ENCODE measurements around the gene RAB11FIP2. TPM values are rescaled to one million over a fixed set of nuclear protein-coding genes. Genes with fewer than 3 reads are reported as not detected.

The RAB11FIP2 gene
- polyA plus RNA-seq, 1 of the 3 experiments (the other 2 are of a cell fraction) = 3.0 TPM

DNA sequence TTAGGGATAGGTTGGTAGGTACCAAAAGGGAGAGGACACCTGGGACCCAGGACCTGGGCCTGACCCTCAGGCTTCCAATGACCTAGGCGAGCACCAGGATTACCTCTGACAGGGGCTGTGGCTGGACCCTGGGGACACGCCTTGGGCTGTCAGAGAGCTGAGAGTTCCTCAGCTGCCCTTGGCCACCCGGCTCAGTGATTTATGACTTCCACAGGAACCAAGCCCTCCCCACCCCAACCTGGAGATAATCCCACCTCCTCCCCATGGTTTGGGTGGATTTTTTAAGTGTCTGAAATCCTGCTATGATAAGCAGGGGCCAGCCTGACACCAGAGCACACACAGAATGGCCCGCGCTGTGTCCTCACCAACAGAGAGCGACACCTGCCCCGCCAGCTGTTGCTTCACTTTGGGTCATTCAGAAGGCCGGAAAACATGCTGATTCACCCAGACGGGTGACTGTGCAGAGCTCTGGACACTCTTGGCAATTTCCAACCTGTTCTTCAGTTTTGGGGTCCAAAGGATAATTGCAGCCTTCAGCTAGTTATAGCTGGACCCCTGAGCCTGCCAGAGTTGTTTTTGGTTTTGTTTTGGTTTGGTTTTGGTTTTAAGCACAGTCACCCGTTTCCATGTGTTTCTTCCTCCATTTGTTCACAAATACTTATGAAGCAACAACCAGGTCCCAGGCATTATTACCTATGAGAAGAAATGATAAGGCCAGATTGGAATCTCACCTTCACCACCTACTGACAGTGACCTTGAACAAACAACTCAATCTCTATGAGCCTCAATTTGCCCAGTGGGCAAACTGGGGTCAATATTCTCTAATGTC lies 78.2 kb downstream of the RAB11FIP2 start:
- no peaks in the 10 kb centered on the region for H3K79me2 ChIP-seq (ENCODE audit: insufficient read depth)
- H4K20me1 ChIP-seq (ENCODE audit: insufficient read depth) = no peaks in the 10 kb centered on the region
- no peak overlapping the region for H3K4me3 ChIP-seq (ENCODE audit: low read depth in 2 of 2, low read length in 1 of 2)
- H3F3A ChIP-seq (replicated peaks; ENCODE audit: insufficient read depth) = no peaks in the 10 kb centered on the region
- 85% methylated on average over 8 of the region's 10 CpGs for whole genome bisulfite sequencing (ENCODE audit: low lambda C conversion rate)
- no peaks in the 10 kb centered on the region for H3K27me3 ChIP-seq (ENCODE audit: insufficient read depth)
- no peak overlapping the region for H3K4me2 ChIP-seq
- no peak overlapping the region for H2AFZ ChIP-seq (ENCODE audit: low read depth)
- DNase-seq = no peak
- TF ChIP-seq SMC3 (IDR thresholded peaks at IDR 0.05; ENCODE audit: low read depth, low read length) = no peak
- TF ChIP-seq, protein P1, sequence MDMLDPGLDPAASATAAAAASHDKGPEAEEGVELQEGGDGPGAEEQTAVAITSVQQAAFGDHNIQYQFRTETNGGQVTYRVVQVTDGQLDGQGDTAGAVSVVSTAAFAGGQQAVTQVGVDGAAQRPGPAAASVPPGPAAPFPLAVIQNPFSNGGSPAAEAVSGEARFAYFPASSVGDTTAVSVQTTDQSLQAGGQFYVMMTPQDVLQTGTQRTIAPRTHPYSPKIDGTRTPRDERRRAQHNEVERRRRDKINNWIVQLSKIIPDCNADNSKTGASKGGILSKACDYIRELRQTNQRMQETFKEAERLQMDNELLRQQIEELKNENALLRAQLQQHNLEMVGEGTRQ (IDR thresholded peaks at IDR 0.05; ENCODE audit: borderline replicate concordance, low read depth, low read length) = no peak
- no peak for TF ChIP-seq FOXJ3 (CRISPR knock-in tag; IDR thresholded peaks at IDR 0.05)
- TF ChIP-seq TAF1 (IDR thresholded peaks at IDR 0.05; ENCODE audit: borderline replicate concordance, low read depth, low read length) = no peak
- no peak for TF ChIP-seq TEAD4 (IDR thresholded peaks at IDR 0.05; ENCODE audit: borderline replicate concordance, insufficient read depth)
- no peak for TF ChIP-seq MEF2A (IDR thresholded peaks at IDR 0.05; ENCODE audit: borderline replicate concordance, low read depth)
- TF ChIP-seq EP300 (IDR thresholded peaks at IDR 0.05; ENCODE audit: borderline replicate concordance in 1 of 2, low read depth in 1 of 2, low read length in 1 of 2) = no peak
- POLR2A ChIA-PET = no interaction called here
- H3K4me1 ChIP-seq (ENCODE audit: control insufficient read depth in 1 of 2, insufficient read depth in 2 of 2, low read depth in 1 of 2, low read length in 1 of 2) = no peaks in the 10 kb centered on the region
- H3K9me3 ChIP-seq = no peaks in the 10 kb centered on the region
- no peak overlapping the region for H3K27ac ChIP-seq (ENCODE audit: low read depth in 2 of 2, low read length in 1 of 2)
- no peaks in the 10 kb centered on the region for H3K9me2 ChIP-seq
- H3K36me3 ChIP-seq (replicated peaks in 1 of 2; ENCODE audit: control insufficient read depth in 1 of 2, insufficient read depth in 2 of 2, low read length in 1 of 2) = no peaks in the 10 kb centered on the region
- CTCF ChIA-PET = no interaction called here
- no peak overlapping the region for H3K9ac ChIP-seq

DNA sequence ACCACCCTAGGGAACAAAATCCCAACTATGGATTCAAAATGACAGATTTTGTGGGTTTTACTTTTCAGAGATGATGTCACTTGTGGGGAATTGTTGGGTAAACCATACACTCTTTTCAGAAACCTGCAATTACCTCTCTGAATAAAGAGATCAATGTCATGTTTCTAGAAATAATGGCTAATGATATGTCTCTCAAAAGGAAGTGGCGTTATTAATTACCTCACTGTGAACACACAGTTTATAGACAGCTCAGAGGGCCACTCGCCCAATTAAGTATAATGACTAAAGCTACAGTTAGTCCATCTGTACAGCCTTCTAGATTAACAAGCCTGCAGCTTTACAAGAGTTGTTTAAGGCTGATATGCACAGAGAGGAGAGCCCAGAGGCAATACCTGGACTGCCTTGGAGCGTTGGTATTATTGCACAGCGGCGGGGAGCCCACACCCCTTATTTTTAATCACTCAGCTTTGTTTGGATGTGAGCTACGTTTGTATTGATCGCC lies 79.5 kb downstream of the RAB11FIP2 start:
- Histone ChIP-seq H3K27me3 (ENCODE audit: insufficient read depth) (no peaks in the 10 kb centered on the region), H3F3A (replicated peaks; ENCODE audit: insufficient read depth) (no peaks in the 10 kb centered on the region), H4K20me1 (ENCODE audit: insufficient read depth) (no peaks in the 10 kb centered on the region), H3K4me2 (no peak overlapping the region), H3K79me2 (ENCODE audit: insufficient read depth) (no peaks in the 10 kb centered on the region), H2AFZ (ENCODE audit: low read depth) (no peak overlapping the region), H3K9me2 (no peaks in the 10 kb centered on the region), H3K9me3 (no peaks in the 10 kb centered on the region), H3K27ac (ENCODE audit: low read depth in 2 of 2, low read length in 1 of 2) (no peak overlapping the region), H3K4me1 (ENCODE audit: control insufficient read depth in 1 of 2, insufficient read depth in 2 of 2, low read depth in 1 of 2, low read length in 1 of 2) (no peaks in the 10 kb centered on the region), H3K4me3 (ENCODE audit: low read depth in 2 of 2, low read length in 1 of 2) (no peak overlapping the region), H3K9ac (no peak overlapping the region), H3K36me3 (replicated peaks in 1 of 2; ENCODE audit: control insufficient read depth in 1 of 2, insufficient read depth in 2 of 2, low read length in 1 of 2) (no peaks in the 10 kb centered on the region)
- no peak for DNase-seq
- 65% methylated on average over 7 of the region's 7 CpGs for WGBS (ENCODE audit: low lambda C conversion rate)
- CTCF ChIA-PET = no interaction called here
- POLR2A ChIA-PET = no interaction called here
- TF ChIP-seq SIN3A (IDR thresholded peaks at IDR 0.05; ENCODE audit: borderline replicate concordance, low read depth, low read length) (no peak), FOXJ3 (CRISPR knock-in tag; IDR thresholded peaks at IDR 0.05) (no peak), JUND (IDR thresholded peaks at IDR 0.05) (no peak), NRF1 (IDR thresholded peaks at IDR 0.05; ENCODE audit: low read depth, low read length) (no peak), RAD21 (IDR thresholded peaks at IDR 0.05; ENCODE audit: low read length) (no peak), MEF2A (IDR thresholded peaks at IDR 0.05; ENCODE audit: borderline replicate concordance, low read depth) (no peak), GATA2 (CRISPR knock-in tag; IDR thresholded peaks at IDR 0.05) (no peak), FOXM1 (IDR thresholded peaks at IDR 0.05; ENCODE audit: low read depth) (no peak), MXI1 (IDR thresholded peaks at IDR 0.05; ENCODE audit: low read depth, low read length) (no peak)
- TF ChIP-seq, protein P1 (IDR thresholded peaks at IDR 0.05; ENCODE audit: borderline replicate concordance, low read depth, low read length) = no peak
- TF ChIP-seq, protein P2, sequence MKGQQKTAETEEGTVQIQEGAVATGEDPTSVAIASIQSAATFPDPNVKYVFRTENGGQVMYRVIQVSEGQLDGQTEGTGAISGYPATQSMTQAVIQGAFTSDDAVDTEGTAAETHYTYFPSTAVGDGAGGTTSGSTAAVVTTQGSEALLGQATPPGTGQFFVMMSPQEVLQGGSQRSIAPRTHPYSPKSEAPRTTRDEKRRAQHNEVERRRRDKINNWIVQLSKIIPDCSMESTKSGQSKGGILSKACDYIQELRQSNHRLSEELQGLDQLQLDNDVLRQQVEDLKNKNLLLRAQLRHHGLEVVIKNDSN (IDR thresholded peaks at IDR 0.05; ENCODE audit: borderline replicate concordance, low read depth) = no peak
- TF ChIP-seq, protein P3, sequence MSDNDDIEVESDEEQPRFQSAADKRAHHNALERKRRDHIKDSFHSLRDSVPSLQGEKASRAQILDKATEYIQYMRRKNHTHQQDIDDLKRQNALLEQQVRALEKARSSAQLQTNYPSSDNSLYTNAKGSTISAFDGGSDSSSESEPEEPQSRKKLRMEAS (IDR thresholded peaks at IDR 0.05; ENCODE audit: low read depth) = no peak
- TF ChIP-seq, protein P4, sequence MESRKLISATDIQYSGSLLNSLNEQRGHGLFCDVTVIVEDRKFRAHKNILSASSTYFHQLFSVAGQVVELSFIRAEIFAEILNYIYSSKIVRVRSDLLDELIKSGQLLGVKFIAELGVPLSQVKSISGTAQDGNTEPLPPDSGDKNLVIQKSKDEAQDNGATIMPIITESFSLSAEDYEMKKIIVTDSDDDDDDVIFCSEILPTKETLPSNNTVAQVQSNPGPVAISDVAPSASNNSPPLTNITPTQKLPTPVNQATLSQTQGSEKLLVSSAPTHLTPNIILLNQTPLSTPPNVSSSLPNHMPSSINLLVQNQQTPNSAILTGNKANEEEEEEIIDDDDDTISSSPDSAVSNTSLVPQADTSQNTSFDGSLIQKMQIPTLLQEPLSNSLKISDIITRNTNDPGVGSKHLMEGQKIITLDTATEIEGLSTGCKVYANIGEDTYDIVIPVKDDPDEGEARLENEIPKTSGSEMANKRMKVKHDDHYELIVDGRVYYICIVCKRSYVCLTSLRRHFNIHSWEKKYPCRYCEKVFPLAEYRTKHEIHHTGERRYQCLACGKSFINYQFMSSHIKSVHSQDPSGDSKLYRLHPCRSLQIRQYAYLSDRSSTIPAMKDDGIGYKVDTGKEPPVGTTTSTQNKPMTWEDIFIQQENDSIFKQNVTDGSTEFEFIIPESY (IDR thresholded peaks at IDR 0.05; ENCODE audit: borderline replicate concordance, low read depth) = no peak
